Stimulated activated effector memory CD8-positive, alpha-beta T cell treated with anti-CD3 and anti-CD28 coated beads, Interleukin-12 subunit alpha, Interleukin-12 subunit beta, amount 100 ng/mL, for 72 hours (primary cell): ENCODE data around the gene TMEM116.

Experiments used
- ATAC-seq: fragments of 150-1000 bp; cut with Tn5 transposase; 2 replicates; pipeline ENCODE4 v1.10.0; 2021
- DNase-seq, 2 donors: peaks; one replicate each; pipeline ENCODE4 v3.0.0; 2021 to 2022; ENCODE audit warnings: low spot score in 2 of 2
- H3K27ac Mint-ChIP-seq: one replicate; pipeline ENCODE4 v1.8.0; 2022; ENCODE audit warnings: mild to moderate bottlenecking, mixed read lengths
- H3K36me3 Mint-ChIP-seq: one replicate; pipeline ENCODE4 v1.8.0; 2022; ENCODE audit warnings: mild to moderate bottlenecking, mixed read lengths
- H3K4me1 Mint-ChIP-seq: one replicate; pipeline ENCODE4 v1.8.0; 2022; ENCODE audit warnings: mixed read lengths
- H3K4me3 Mint-ChIP-seq: one replicate; pipeline ENCODE4 v1.8.0; 2022; ENCODE audit warnings: mild to moderate bottlenecking, mixed read lengths
- H3K9me3 Mint-ChIP-seq: one replicate; pipeline ENCODE4 v1.8.0; 2022; ENCODE audit warnings: mixed read lengths

Gene TMEM116

GRCh38 chr12:111905502-111905901, 107.5 kb downstream of the TMEM116 start:
- ATAC-seq, result no peak
- DNase-seq, result no peak
- peaks cover 13% of the 10 kb centered on the region for H3K9me3 Mint-ChIP-seq
- H3K27ac Mint-ChIP-seq, result no peak overlapping the region
- H3K4me1 Mint-ChIP-seq, result no peaks in the 10 kb centered on the region
- peaks cover 18% of the 10 kb centered on the region for H3K36me3 Mint-ChIP-seq
- no peak overlapping the region for H3K4me3 Mint-ChIP-seq

- peaks cover 13% of the 10 kb centered on the region for H3K9me3 Mint-ChIP-seq
- no peak overlapping the region for H3K27ac Mint-ChIP-seq
- no peaks in the 10 kb centered on the region for H3K4me1 Mint-ChIP-seq
- H3K4me3 Mint-ChIP-seq, result no peak overlapping the region
- ATAC-seq (no peak), DNase-seq (no peak)
- peaks cover 18% of the 10 kb centered on the region for H3K36me3 Mint-ChIP-seq
Observed at GRCh38 chr12:111904446-111904975, 108.5 kb downstream of the TMEM116 start.

GRCh38 chr12:111901182-111901581, 111.8 kb downstream of the TMEM116 start:
- peak overlapping the region; percentile 70 for H3K27ac Mint-ChIP-seq
- peaks cover 24% of the 10 kb centered on the region for H3K36me3 Mint-ChIP-seq
- ATAC-seq (no peak), DNase-seq (peak in 1 of 2 donors; percentile 42)
- H3K9me3 Mint-ChIP-seq, result peaks cover 3% of the 10 kb centered on the region
- no peak overlapping the region for H3K4me3 Mint-ChIP-seq
- H3K4me1 Mint-ChIP-seq, result no peaks in the 10 kb centered on the region

- Mint-ChIP-seq H3K4me3 (no peak overlapping the region), H3K27ac (peak overlapping the region; percentile 38), H3K36me3 (peaks cover 76% of the 10 kb centered on the region), H3K9me3 (no peaks in the 10 kb centered on the region), H3K4me1 (no peaks in the 10 kb centered on the region)
- DNase-seq (no peak), ATAC-seq (no peak)
Observed at GRCh38 chr12:111894556-111894955, 118.4 kb downstream of the TMEM116 start.

GRCh38 chr12:111893287-111893686, 119.7 kb downstream of the TMEM116 start:
- no peaks in the 10 kb centered on the region for H3K9me3 Mint-ChIP-seq
- H3K4me3 Mint-ChIP-seq, result no peak overlapping the region
- DNase-seq (no peak), ATAC-seq (no peak)
- peaks cover 89% of the 10 kb centered on the region for H3K36me3 Mint-ChIP-seq
- no peak overlapping the region for H3K27ac Mint-ChIP-seq
- H3K4me1 Mint-ChIP-seq, result no peaks in the 10 kb centered on the region

- no peak for DNase-seq
- H3K4me1 Mint-ChIP-seq, result no peaks in the 10 kb centered on the region
- H3K4me3 Mint-ChIP-seq, result no peak overlapping the region
- peak overlapping the region; percentile 26 for H3K27ac Mint-ChIP-seq
- H3K9me3 Mint-ChIP-seq, result no peaks in the 10 kb centered on the region
- ATAC-seq, result no peak
- H3K36me3 Mint-ChIP-seq, result peaks cover 99% of the 10 kb centered on the region
Observed at GRCh38 chr12:111887926-111888745, 124.8 kb downstream of the TMEM116 start.

GRCh38 chr12:111886662-111887545, 126.1 kb downstream of the TMEM116 start:
- Mint-ChIP-seq H3K36me3 (peaks cover 99% of the 10 kb centered on the region), H3K27ac (peak overlapping the region; percentile 21), H3K4me1 (no peaks in the 10 kb centered on the region), H3K9me3 (no peaks in the 10 kb centered on the region), H3K4me3 (no peak overlapping the region)
- ATAC-seq (no peak), DNase-seq (no peak)

- DNase-seq (no peak), ATAC-seq (no peak)
- Mint-ChIP-seq H3K4me1 (no peaks in the 10 kb centered on the region), H3K4me3 (no peak overlapping the region), H3K9me3 (no peaks in the 10 kb centered on the region), H3K36me3 (peaks cover 100% of the 10 kb centered on the region), H3K27ac (no peak overlapping the region)
Observed at GRCh38 chr12:111881716-111882115, 131.2 kb downstream of the TMEM116 start.
